Fibroblast of pulmonary artery (primary cell): ENCODE results near the gene TOGARAM2.
A peak's percentile ranks its signal among the peaks of the same experiment; 100 is the strongest.

ENCODE experiments used
- DNase-seq: peaks from one replicate; pipeline ENCODE4 v3.0.0-alpha.2; 2010; ENCODE audit warnings: low read depth
- H3K4me3 ChIP-seq: replicated peaks from 2 replicates; pipeline ENCODE4 v1.5.1; 2011; ENCODE audit warnings: low read depth, mild to moderate bottlenecking, control low read depth, low read length, moderate library complexity
- TF ChIP-seq, protein P1 (sequence below): IDR thresholded peaks from 2 replicates; pipeline ENCODE4 v1.5.1; 2011; ENCODE audit warnings: mild to moderate bottlenecking, control low read depth, low read length, inconsistent platforms; ENCODE audit errors: missing control alignments

TOGARAM2 gene

DNA sequence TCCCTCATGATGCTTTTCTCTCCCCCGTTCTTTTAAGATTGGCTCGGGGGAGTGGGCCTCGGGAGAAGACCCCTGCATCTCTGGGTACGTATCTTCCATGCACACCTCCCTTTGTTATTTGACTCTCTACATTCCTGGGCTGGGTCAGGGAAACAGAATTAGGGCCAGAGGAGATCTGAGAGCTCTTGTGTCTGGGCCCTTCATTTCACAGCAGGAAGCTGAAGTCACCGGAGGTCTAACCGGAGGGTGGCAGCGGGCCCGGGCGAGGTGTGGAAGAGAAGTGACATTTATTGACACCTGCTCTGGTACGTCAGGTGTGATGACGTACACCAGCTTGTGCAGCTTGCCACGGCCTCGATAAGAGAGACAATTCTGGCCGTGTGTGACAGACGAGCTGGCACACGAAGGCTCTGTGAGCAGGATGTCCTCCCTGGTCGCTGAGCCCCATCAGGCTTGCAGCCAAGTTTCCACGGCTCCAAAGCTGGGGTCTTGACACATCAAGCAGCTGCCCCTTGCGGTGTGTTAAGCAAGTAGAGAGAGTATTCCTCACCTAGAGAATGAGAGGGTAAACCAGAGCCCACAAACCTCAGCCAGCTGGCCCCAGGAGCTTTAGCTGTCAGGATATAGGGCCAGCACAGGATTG lies 30.4 kb downstream of the TOGARAM2 start:
- TF ChIP-seq, protein P1, sequence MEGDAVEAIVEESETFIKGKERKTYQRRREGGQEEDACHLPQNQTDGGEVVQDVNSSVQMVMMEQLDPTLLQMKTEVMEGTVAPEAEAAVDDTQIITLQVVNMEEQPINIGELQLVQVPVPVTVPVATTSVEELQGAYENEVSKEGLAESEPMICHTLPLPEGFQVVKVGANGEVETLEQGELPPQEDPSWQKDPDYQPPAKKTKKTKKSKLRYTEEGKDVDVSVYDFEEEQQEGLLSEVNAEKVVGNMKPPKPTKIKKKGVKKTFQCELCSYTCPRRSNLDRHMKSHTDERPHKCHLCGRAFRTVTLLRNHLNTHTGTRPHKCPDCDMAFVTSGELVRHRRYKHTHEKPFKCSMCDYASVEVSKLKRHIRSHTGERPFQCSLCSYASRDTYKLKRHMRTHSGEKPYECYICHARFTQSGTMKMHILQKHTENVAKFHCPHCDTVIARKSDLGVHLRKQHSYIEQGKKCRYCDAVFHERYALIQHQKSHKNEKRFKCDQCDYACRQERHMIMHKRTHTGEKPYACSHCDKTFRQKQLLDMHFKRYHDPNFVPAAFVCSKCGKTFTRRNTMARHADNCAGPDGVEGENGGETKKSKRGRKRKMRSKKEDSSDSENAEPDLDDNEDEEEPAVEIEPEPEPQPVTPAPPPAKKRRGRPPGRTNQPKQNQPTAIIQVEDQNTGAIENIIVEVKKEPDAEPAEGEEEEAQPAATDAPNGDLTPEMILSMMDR: no peak
- no peak overlapping the region for H3K4me3 ChIP-seq
- peak; percentile 28 for DNase-seq

DNA sequence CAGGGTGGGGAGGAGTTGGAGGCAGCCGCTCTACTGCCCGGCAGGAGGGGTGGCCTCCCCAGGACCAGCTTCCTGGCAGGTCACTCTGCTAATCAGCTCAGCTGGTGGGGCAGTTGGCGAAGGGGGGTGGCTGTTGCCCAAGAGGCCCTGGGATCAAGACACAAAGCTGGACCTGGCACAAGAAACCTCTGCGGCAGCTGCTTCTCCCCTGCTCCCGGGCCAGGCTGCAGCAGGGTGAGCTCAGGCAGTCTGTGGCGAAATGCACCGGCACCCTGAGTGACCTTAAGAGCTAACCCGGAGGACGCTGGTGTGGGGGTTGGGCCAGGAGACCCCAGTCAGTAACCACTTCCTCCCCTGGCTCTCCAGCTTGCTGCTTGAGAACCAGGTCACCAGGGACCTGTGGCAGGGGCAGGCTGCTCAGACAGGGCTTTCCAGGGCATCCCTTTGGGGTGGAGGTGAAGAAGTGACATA lies 31.1 kb downstream of the TOGARAM2 start:
- no peak overlapping the region for H3K4me3 ChIP-seq
- TF ChIP-seq, protein P1: no peak
- peak; percentile 47 for DNase-seq

DNA sequence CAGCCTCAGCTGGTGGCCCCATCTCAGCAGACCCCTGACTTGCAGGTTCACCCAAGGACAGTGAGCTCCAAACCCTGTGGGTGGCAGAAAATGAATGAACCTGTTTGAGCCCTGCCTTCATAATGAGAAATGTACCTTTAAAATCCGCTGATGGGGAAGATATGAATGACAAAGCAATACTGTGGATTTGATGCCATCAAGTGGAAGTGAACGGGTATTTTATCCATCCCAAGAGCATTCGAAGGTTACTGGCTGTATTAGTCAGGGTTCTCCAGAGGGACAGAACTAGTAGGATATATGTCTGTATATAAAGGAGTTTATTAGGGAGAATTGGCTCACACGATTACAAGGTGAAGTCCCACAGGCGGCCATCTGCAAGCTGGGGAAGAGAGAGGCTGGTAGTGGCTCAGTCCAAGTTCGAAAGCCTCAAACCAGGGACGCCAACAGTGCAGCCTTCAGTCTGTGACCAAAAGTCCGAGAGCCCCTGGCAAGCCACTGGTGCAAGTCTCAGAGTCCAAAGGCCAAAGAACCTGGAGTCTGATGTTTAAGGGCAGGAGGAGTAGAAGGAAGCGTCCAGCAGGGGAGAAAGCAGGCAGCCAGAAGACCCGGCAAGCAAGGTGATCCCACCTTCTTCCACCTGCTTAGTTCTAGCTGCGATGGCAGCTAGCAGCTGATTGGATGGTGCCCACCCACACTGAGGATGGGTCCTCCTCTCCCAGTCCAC lies 32.1 kb downstream of the TOGARAM2 start:
- DNase-seq: no peak
- TF ChIP-seq, protein P1: no peak
- H3K4me3 ChIP-seq: no peak overlapping the region

DNA sequence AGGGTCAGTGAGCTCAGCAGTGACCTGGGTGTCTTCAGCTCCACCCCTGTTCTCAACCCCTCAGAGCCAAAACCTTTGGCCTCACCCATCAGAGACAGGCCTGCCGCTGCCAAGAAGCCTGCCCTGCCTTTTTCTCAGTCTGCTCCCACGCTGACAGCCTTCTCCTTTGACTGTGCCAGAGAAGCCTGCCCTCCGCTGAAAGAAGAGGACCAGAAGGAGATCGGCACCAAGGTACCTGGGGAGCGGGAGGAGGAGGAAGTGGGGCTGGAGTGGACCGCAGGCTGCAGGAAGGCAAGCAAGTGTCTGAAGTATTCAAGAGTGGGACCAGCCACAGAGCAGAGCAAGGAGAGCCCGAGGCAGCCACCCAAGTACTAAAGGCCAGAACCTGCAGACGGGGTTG lies 33.2 kb downstream of the TOGARAM2 start:
- TF ChIP-seq, protein P1: no peak
- no peak for DNase-seq
- H3K4me3 ChIP-seq: no peak overlapping the region

DNA sequence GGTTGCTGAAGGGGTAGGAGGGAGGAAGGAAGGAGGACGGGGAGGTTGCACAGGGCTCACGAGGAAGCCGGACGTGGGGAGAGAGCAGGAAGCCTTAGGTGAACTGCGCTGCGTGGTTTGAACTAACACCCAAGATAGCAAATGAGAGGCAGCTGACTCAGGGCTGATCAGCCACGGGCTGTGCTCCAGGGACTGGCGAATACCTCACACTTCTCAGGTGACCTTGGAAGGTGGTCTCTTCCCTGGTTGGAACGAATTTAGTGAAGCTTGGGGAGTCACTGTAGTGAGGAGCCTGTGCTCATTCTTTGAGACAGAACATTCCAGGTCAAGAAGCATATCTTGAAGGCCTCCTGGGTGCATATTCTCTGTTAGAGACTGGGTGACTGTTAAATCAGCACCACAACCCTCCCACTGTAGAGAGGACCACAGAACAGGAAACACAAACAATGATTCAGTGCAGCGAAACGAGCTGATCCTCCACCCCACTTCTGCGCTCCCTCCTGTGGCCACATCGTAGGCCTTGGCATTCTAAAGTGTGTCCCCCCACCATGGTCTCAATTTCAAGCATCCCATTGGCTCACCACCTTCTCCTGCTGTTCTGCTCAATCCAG lies 33.8 kb downstream of the TOGARAM2 start:
- H3K4me3 ChIP-seq: no peak overlapping the region
- DNase-seq: peak; percentile 70
- TF ChIP-seq, protein P1: peak; percentile 48

DNA sequence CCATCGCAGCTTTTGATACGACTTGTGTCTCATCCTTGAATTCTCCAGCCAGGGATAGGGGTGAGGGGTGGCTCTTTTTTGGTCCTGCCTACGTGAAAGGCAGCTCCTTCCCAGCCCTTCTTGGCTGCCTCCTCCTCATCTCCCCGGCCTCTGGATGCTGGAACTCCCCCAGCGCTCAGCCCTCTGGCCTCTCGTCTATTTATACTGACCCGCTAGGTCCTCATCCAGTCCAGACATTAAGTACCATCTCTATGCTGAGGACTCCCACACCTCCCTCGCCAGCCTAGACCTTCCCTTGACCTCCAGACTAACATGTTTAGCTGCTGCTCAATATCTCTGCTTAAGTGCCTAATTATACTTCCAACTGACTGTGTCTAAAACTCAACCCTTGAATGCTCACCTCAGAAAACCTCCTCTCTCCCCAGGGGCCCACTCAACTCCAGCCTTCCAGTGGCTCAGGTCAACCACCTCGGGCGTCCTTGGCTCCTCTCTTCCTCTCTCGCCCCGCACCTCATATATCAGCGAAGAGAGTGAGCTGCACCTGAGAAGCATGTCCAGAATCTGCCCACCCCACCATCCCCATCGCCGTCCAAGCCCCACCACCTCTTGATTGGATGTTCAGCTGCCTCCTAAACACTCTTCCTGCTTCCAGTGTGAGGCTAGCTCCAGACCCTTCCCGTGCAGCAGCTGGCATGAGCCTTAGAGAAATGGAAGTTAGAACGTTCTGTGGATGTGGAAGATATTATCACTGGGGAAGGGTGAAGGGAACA lies 34.8 kb downstream of the TOGARAM2 start:
- no peak for DNase-seq
- no peak overlapping the region for H3K4me3 ChIP-seq
- TF ChIP-seq, protein P1: no peak
